CD4-positive, alpha-beta memory T cell (primary cell): ENCODE data around the gene MUCL3. TPM values are rescaled to one million over a fixed set of nuclear protein-coding genes. Genes with fewer than 3 reads are reported as not detected.
"Not testable (repeated sequence)": the region's sequence is repeated elsewhere in the genome, so short reads cannot be mapped to it uniquely, and the experiment has no call there.

Experiments
- CTCF ChIA-PET: fragments of 350-600 bp; sonication (Branson Sonifier 250); formaldehyde crosslinking; loops from one replicate; lab custom pipeline; 2021; ENCODE audit warnings: inconsistent platforms; ENCODE audit not compliant: partially characterized antibody; lab: Charles Lee
- POLR2A ChIA-PET: fragments of 350-600 bp; sonication (Branson Sonifier 250); formaldehyde crosslinking; loops from one replicate; lab custom pipeline; 2021; ENCODE audit not compliant: partially characterized antibody; lab: Charles Lee
- DNase-seq, 5 donors: peaks; one replicate each; pipeline versions ENCODE4 v3.0.0 to v3.0.0-alpha.2; 2020 to 2022; ENCODE audit warnings: mixed read lengths in 1 of 5
- H3K27ac ChIP-seq: one replicate; pipeline ENCODE4 v1.7.0; 2013; ENCODE audit warnings: low read depth, low read length
- H3K27me3 ChIP-seq: 2 replicates; pipeline ENCODE4 v1.7.0; 2013; ENCODE audit warnings: mild to moderate bottlenecking, low read length, moderate library complexity; ENCODE audit not compliant: insufficient read depth
- H3K36me3 ChIP-seq: 2 replicates; pipeline ENCODE4 v1.7.0; 2013; ENCODE audit warnings: mild to moderate bottlenecking, low read length, moderate library complexity; ENCODE audit not compliant: insufficient read depth
- H3K4me1 ChIP-seq: 2 replicates; pipeline ENCODE4 v1.7.0; 2013; ENCODE audit warnings: mild to moderate bottlenecking, low read length, moderate library complexity; ENCODE audit not compliant: insufficient read depth
- H3K4me3 ChIP-seq, 2 donors: one replicate each; pipeline ENCODE4 v1.7.0; 2013; ENCODE audit warnings: low read length in 2 of 2, mild to moderate bottlenecking in 1 of 2
- H3K9me3 ChIP-seq, 2 donors: one replicate each; pipeline ENCODE4 v1.7.0; 2013; ENCODE audit warnings: low read length in 2 of 2, control low read depth in 1 of 2; ENCODE audit not compliant: control insufficient read depth in 1 of 2
- H3K27ac Mint-ChIP-seq, 7 donors: one replicate each; pipeline ENCODE4 v1.8.0; 2020 to 2021; ENCODE audit warnings: mixed read lengths in 7 of 7, mild to moderate bottlenecking in 6 of 7, inconsistent platforms in 3 of 7, moderate library complexity in 3 of 7
- H3K27me3 Mint-ChIP-seq, 2 donors: one replicate each; pipeline ENCODE4 v1.8.0; 2020 to 2021; ENCODE audit warnings: mixed read lengths in 2 of 2
- H3K36me3 Mint-ChIP-seq, 2 donors: one replicate each; pipeline ENCODE4 v1.8.0; 2020 to 2021; ENCODE audit warnings: mixed read lengths in 2 of 2, inconsistent platforms in 1 of 2, mild to moderate bottlenecking in 1 of 2
- H3K4me1 Mint-ChIP-seq, 4 donors: one replicate each; pipeline ENCODE4 v1.8.0; 2020 to 2021; ENCODE audit warnings: mixed read lengths in 4 of 4, mild to moderate bottlenecking in 1 of 4
- H3K4me3 Mint-ChIP-seq, 8 donors: one replicate each; pipeline ENCODE4 v1.8.0; 2020 to 2021; ENCODE audit warnings: mixed read lengths in 8 of 8, mild to moderate bottlenecking in 7 of 8, moderate library complexity in 6 of 8, inconsistent platforms in 3 of 8
- H3K9me3 Mint-ChIP-seq, 8 donors: one replicate each; pipeline ENCODE4 v1.8.0; 2020 to 2021; ENCODE audit warnings: mixed read lengths in 8 of 8, mild to moderate bottlenecking in 5 of 8, inconsistent platforms in 3 of 8, moderate library complexity in 1 of 8
- intact Hi-C: fragments of 100-400 bp; cut with micrococcal nuclease; formaldehyde crosslinking; loops from one replicate; pipeline ENCODE4 v1.15.1; 2023
- polyA plus RNA-seq, 2 donors: library from polyadenylated mRNA; unstranded; fragments of 300-500 nt; fragmentation: Illumina TruSeq; gene quantifications; one replicate each; pipeline ENCODE4 v1.2.3, GENCODE V29; 2021
- total RNA-seq, 2 experiments: library from RNA; stranded (reverse); gene quantifications; one replicate each; pipeline ENCODE4 v1.2.3, GENCODE V29; 2021

The MUCL3 gene
- total and polyA plus RNA-seq, 4 experiments from 2014 or later = not detected

- peaks cover 21% of the 10 kb centered on the region for H3K4me1 ChIP-seq
- H3K27me3 ChIP-seq = no peaks in the 10 kb centered on the region
- DNase-seq = peak in 4 of 5 donors; percentile 10 to 39 (median 24)
- Mint-ChIP-seq H3K36me3 (peaks cover 45 to 61% of the 10 kb centered on the region in 2 donors), H3K27me3 (no peaks in the 10 kb centered on the region), H3K4me3 (peak overlapping the region; percentile 75 to 96 (median 95)), H3K4me1 (peaks cover 22 to 46% (median 34%) of the 10 kb centered on the region in 4 donors), H3K9me3 (no peaks in the 10 kb centered on the region), H3K27ac (peak overlapping the region; percentile 13 to 87 (median 80))
- ChIA-PET POLR2A (interaction anchor here (1.1 to 3.3 kb wide), 3 partner anchors 10 to 199 kb away, joined by 3 to 11 read pairs (median 4); partner anchors contain the start of gene PSORS1C1), CTCF (interaction anchor here (0.6 to 4.9 kb wide), 19 partner anchors 9 to 242 kb away, joined by 3 to 34 read pairs (median 4); partner anchors contain the start of genes CCHCR1 and TCF19)
- intact Hi-C loops = loop anchor here (1.0 to 5.0 kb wide), 2 partner anchors 172 to 213 kb away; no protein-coding TSS in a partner anchor
- H3K9me3 ChIP-seq = no peaks in the 10 kb centered on the region
- peaks cover 23% of the 10 kb centered on the region for H3K36me3 ChIP-seq
- H3K4me3 ChIP-seq = no peak overlapping the region
- H3K27ac ChIP-seq = no peak overlapping the region
Measured at GRCh38 chr6:30915591-30915946, 25.2 kb upstream of the MUCL3 start.

GRCh38 chr6:30917041-30917440, 23.7 kb upstream of the MUCL3 start:
- peak overlapping the region in 1 of 7 donors; percentile 39 for H3K27ac Mint-ChIP-seq
- no peak overlapping the region for H3K4me3 Mint-ChIP-seq
- H3K9me3 Mint-ChIP-seq = no peaks in the 10 kb centered on the region
- peaks cover 22 to 46% (median 32%) of the 10 kb centered on the region in 4 donors for H3K4me1 Mint-ChIP-seq
- Histone ChIP-seq H3K27ac (no peak overlapping the region), H3K36me3 (peaks cover 37% of the 10 kb centered on the region), H3K4me1 (peaks cover 21% of the 10 kb centered on the region), H3K9me3 (no peaks in the 10 kb centered on the region), H3K27me3 (no peaks in the 10 kb centered on the region), H3K4me3 (no peak overlapping the region)
- ChIA-PET POLR2A (interaction anchor here (1.3 kb wide), 1 partner anchor 9 kb away, joined by 5 read pairs; the partner anchor contains the start of gene GTF2H4), CTCF (interaction anchor here (1.4 to 1.8 kb wide), 4 partner anchors 9 to 241 kb away, joined by 4 to 7 read pairs (median 6); partner anchors contain the start of genes CCHCR1, GTF2H4 and TCF19)
- peaks cover 38 to 62% of the 10 kb centered on the region in 2 donors for H3K36me3 Mint-ChIP-seq
- DNase-seq = no peak
- intact Hi-C loops = loop anchor here (5.0 kb wide), 1 partner anchor 170 kb away; no protein-coding TSS in a partner anchor
- no peaks in the 10 kb centered on the region for H3K27me3 Mint-ChIP-seq

GRCh38 chr6:30917487-30917886, 23.3 kb upstream of the MUCL3 start:
- H3K4me3 ChIP-seq = no peak overlapping the region
- H3K9me3 ChIP-seq = no peaks in the 10 kb centered on the region
- Mint-ChIP-seq H3K9me3 (no peaks in the 10 kb centered on the region), H3K36me3 (peaks cover 40 to 62% of the 10 kb centered on the region in 2 donors), H3K27ac (peak overlapping the region in 1 of 7 donors; percentile 35), H3K4me3 (peak overlapping the region in 1 of 8 donors; percentile 12), H3K27me3 (no peaks in the 10 kb centered on the region), H3K4me1 (peaks cover 22 to 42% (median 31%) of the 10 kb centered on the region in 4 donors)
- DNase-seq = no peak
- ChIA-PET CTCF (interaction anchor here (1.3 to 1.4 kb wide), 2 partner anchors 10 to 162 kb away, joined by 3 to 6 read pairs; partner anchors contain the start of gene GTF2H4), POLR2A (interaction anchor here (1.3 kb wide), 1 partner anchor 10 kb away, joined by 5 read pairs; the partner anchor contains the start of gene GTF2H4)
- peaks cover 21% of the 10 kb centered on the region for H3K4me1 ChIP-seq
- no peaks in the 10 kb centered on the region for H3K27me3 ChIP-seq
- H3K27ac ChIP-seq = no peak overlapping the region
- H3K36me3 ChIP-seq = peaks cover 41% of the 10 kb centered on the region
- intact Hi-C loops = loop anchor here (5.0 kb wide), 1 partner anchor 170 kb away; no protein-coding TSS in a partner anchor

DNA sequence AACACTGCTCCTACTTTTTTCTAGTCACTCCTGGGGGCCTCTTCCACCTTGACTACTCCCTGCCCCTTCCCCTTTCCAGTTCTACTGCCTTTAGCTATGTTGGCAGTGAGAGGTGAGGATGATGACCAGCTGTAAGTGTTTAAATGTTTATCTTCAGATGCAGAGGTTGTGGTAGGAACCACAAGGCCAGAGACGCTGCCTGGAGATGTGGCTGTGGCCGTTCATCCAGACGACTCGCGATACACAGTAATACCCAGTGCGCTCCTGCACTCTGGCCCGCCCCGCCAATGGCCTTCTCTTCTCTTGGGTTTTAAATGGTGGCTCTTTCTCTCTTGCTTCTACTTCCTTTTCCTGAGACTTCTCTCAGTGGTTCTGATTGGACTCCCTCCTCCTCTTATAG, 22.1 kb upstream of the MUCL3 start:
- ChIA-PET POLR2A (no interaction called here), CTCF (interaction anchor here (1.1 to 1.3 kb wide), 3 partner anchors 90 to 161 kb away, joined by 3 read pairs; no protein-coding TSS in a partner anchor)
- DNase-seq = no peak
- H3K36me3 ChIP-seq = peaks cover 48% of the 10 kb centered on the region
- no peaks in the 10 kb centered on the region for H3K27me3 Mint-ChIP-seq
- H3K9me3 Mint-ChIP-seq = no peaks in the 10 kb centered on the region
- H3K9me3 ChIP-seq = no peaks in the 10 kb centered on the region
- H3K4me1 ChIP-seq = peaks cover 14% of the 10 kb centered on the region
- H3K27me3 ChIP-seq = no peaks in the 10 kb centered on the region
- no peak overlapping the region for H3K27ac ChIP-seq
- intact Hi-C loops = loop anchor here (5.0 kb wide), 1 partner anchor 169 kb away; no protein-coding TSS in a partner anchor
- peaks cover 40 to 70% of the 10 kb centered on the region in 2 donors for H3K36me3 Mint-ChIP-seq
- H3K4me1 Mint-ChIP-seq = peaks cover 18 to 31% (median 25%) of the 10 kb centered on the region in 4 donors
- H3K27ac Mint-ChIP-seq = no peak overlapping the region
- no peak overlapping the region for H3K4me3 Mint-ChIP-seq
- H3K4me3 ChIP-seq = no peak overlapping the region

GRCh38 chr6:30922447-30922852, 18.3 kb upstream of the MUCL3 start:
- CTCF ChIA-PET = no interaction called here

GRCh38 chr6:30924040-30924627, 16.6 kb upstream of the MUCL3 start:
- H3K27ac Mint-ChIP-seq = peak overlapping the region in 1 of 7 donors; percentile 36
- H3K4me3 ChIP-seq, CTCF ChIA-PET, H3K4me1 Mint-ChIP-seq, H3K4me1 ChIP-seq, H3K9me3 ChIP-seq, H3K27ac ChIP-seq, DNase-seq, POLR2A ChIA-PET, H3K27me3 ChIP-seq, H3K4me3 Mint-ChIP-seq, H3K27me3 Mint-ChIP-seq, intact Hi-C loops: not testable (repeated sequence)
- H3K36me3 Mint-ChIP-seq = peaks cover 50 to 60% of the 10 kb centered on the region in 2 donors
- peaks cover 0 to 12% (median 3%) of the 10 kb centered on the region in 8 donors for H3K9me3 Mint-ChIP-seq
- H3K36me3 ChIP-seq = peaks cover 33% of the 10 kb centered on the region

More at GRCh38 chr6:30922447-30922852, 18.3 kb upstream of the MUCL3 start:
- Mint-ChIP-seq H3K27ac (peak overlapping the region in 2 of 7 donors; percentile 35 to 42), H3K27me3 (no peaks in the 10 kb centered on the region), H3K36me3 (peaks cover 46 to 70% of the 10 kb centered on the region in 2 donors), H3K9me3 (no peaks in the 10 kb centered on the region), H3K4me1 (peaks cover 0 to 4% (median 0%) of the 10 kb centered on the region in 4 donors), H3K4me3 (no peak overlapping the region)
- peaks cover 40% of the 10 kb centered on the region for H3K36me3 ChIP-seq
- H3K4me3 ChIP-seq = no peak overlapping the region
- H3K27ac ChIP-seq = no peak overlapping the region
- no peaks in the 10 kb centered on the region for H3K9me3 ChIP-seq
- DNase-seq = no peak
- H3K27me3 ChIP-seq = no peaks in the 10 kb centered on the region
- intact Hi-C loops = no loop called here
- POLR2A ChIA-PET = no interaction called here
- no peaks in the 10 kb centered on the region for H3K4me1 ChIP-seq

DNA sequence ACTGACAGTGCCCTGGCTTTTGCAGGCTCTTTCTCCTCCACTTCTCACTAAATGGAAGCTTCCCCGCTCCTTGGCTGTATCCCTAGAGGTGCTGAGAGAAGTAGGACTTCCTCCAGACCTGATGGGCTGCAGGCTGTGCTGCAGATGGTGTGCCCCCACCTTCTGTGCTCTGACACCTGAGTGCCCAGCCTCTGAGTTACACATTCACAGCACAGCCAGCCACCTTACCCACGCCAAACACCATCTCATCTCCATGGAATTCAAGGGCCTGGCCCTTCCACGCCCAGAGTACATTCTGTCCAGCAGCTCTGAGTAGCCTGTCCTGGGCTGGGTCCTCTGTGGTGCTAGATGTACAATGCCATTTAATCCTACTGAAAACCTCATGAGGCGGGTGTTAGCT, 14.1 kb upstream of the MUCL3 start:
- H3K27me3 Mint-ChIP-seq = no peaks in the 10 kb centered on the region
- peak overlapping the region in 1 of 7 donors; percentile 6 for H3K27ac Mint-ChIP-seq
- Histone ChIP-seq H3K4me3 (no peak overlapping the region), H3K36me3 (peaks cover 15% of the 10 kb centered on the region), H3K27ac (no peak overlapping the region), H3K4me1 (no peaks in the 10 kb centered on the region), H3K9me3 (no peaks in the 10 kb centered on the region), H3K27me3 (no peaks in the 10 kb centered on the region)
- ChIA-PET CTCF (interaction anchor here (1.3 kb wide), 1 partner anchor 160 kb away, joined by 4 read pairs; no protein-coding TSS in a partner anchor), POLR2A (no interaction called here)
- H3K4me1 Mint-ChIP-seq = no peaks in the 10 kb centered on the region
- DNase-seq = no peak
- peaks cover 36 to 37% of the 10 kb centered on the region in 2 donors for H3K36me3 Mint-ChIP-seq
- H3K9me3 Mint-ChIP-seq = peaks cover 0 to 13% (median 4%) of the 10 kb centered on the region in 8 donors
- H3K4me3 Mint-ChIP-seq = no peak overlapping the region
- intact Hi-C loops = no loop called here
